Heart left ventricle (tissue), 16 donors: ENCODE data around the gene RAB43. TPM values are rescaled to one million over a fixed set of nuclear protein-coding genes. Genes with fewer than 3 reads are reported as not detected.

Source experiments
- ATAC-seq, 4 donors: fragments of 200-7000 bp; cut with Tn5 transposase; one replicate each; pipeline ENCODE4 v1.9.1; 2020 to 2022; ENCODE audit warnings: moderate library complexity in 4 of 4, mild to moderate bottlenecking in 3 of 4, moderate number of reproducible peaks in 1 of 4
- DNase-seq, 5 donors: peaks; one replicate each; pipeline ENCODE4 v3.0.0-alpha.2; 2020
- H3K27ac ChIP-seq, 12 donors: fragments of 200-600 bp; sonication (generic) in 4 of 12; one replicate each; pipeline versions ENCODE4 v1.5.0 to v1.8.0; 2016 to 2022; ENCODE audit warnings: mild to moderate bottlenecking in 2 of 12
- H3K27me3 ChIP-seq, 9 donors: fragments of 200-600 bp; sonication (generic) in 2 of 9; one replicate each; pipeline versions ENCODE4 v1.5.1 to v1.8.0; 2016 to 2022; ENCODE audit warnings: mild to moderate bottlenecking in 3 of 9
- H3K36me3 ChIP-seq, 9 donors: fragments of 200-600 bp; sonication (generic) in 2 of 9; one replicate each; pipeline versions ENCODE4 v1.5.0 to v1.8.0; 2018 to 2022; ENCODE audit warnings: mild to moderate bottlenecking in 2 of 9
- H3K4me1 ChIP-seq, 12 donors: fragments of 200-600 bp; sonication (generic) in 4 of 12; one replicate each; pipeline versions ENCODE4 v1.5.0 to v1.8.0; 2016 to 2022; ENCODE audit warnings: mild to moderate bottlenecking in 3 of 12
- H3K4me3 ChIP-seq, 12 donors: fragments of 200-600 bp; sonication (generic) in 4 of 12; one replicate each; pipeline versions ENCODE4 v1.5.0 to v1.8.0; 2017 to 2022; ENCODE audit warnings: mild to moderate bottlenecking in 9 of 12, moderate library complexity in 4 of 12
- H3K9me3 ChIP-seq, 12 donors: fragments of 200-600 bp; sonication (generic) in 4 of 12; one replicate each; pipeline versions ENCODE4 v1.5.0 to v1.8.0; 2016 to 2022; ENCODE audit warnings: mild to moderate bottlenecking in 1 of 12
- POLR2A ChIP-seq, 2 donors: fragments of 450-650 bp; IDR thresholded peaks; one replicate each; pipeline ENCODE4 v1.6.1; 2017; ENCODE audit warnings: antibody characterized with exemption in 2 of 2, mild to moderate bottlenecking in 2 of 2, moderate library complexity in 2 of 2
- WGBS, 4 donors: extraction: QIAGEN DNeasy Blood & Tissue Kit in 2 of 4; methylation state at CpG; one replicate each; pipeline versions ENCODE4 v1.1.5 to v1.1.7; 2013 to 2018; 5-methylcytosine and 5-hydroxymethylcytosine counted together
- intact Hi-C, 10 donors: fragments of 100-400 bp; cut with DNase I; formaldehyde crosslinking; loops; one replicate each; pipeline versions ENCODE4 v1.11.1 to v1.14.2; 2022
- polyA plus RNA-seq, 2 donors: library from polyadenylated mRNA; stranded (reverse); fragments of 200-250 nt; gene quantifications; one replicate each; pipeline ENCODE4 v1.2.3, GENCODE V29; 2013
- total RNA-seq, 9 donors: library from RNA; depleted of rRNA in 2 of 9; stranded (reverse); fragments of >200 nt in 2 of 9; fragmentation: NEBNext Ultra II Directional in 3 of 9; extraction: Animal tissue kit (Norgen Biotek cat#: 25700) in 3 of 9; gene quantifications; one replicate each; pipeline versions ENCODE4 v1.1.0 to v1.2.4, GENCODE V29; 2016 to 2023
- TF ChIP-seq, protein P1 (sequence below), 12 donors: fragments of 200-600 bp; sonication (generic) in 4 of 12; IDR thresholded peaks; one replicate each; pipeline versions ENCODE4 v1.5.0 to v1.8.0; 2018 to 2022; ENCODE audit warnings: antibody characterized with exemption in 12 of 12, mild to moderate bottlenecking in 5 of 12
- donor health status: ischemic (EF 13 %, LVEDD 7.1; RV severe dilation, severe dysfunction).
- donor health status: healthy with polysubstance abuse.
- donor health status: DM: no; HTN: yes; CAD: no.
- donor health status: DM: no; HTN: no; CAD: no.
- donor health status: ischemic (EF 25% LVEDD 6.9; RV normal size, moderate dysfunction).
- donor health status: ischemic (EF 25% LVEDD 5.7; RV mildly dilated, moderate dysfunction).
- donor health status: healthy.
- donor health status: DM: yes; HTN: yes; CAD: no.
- donor health status: ischemic (EF 35%, LVEDD 5.7; RV mildly dilated, moderate dysfunction).
- donor health status: nonischemic (EF 11% LVEDD 7.7; RV severe dilation, severe dysfunction).
- donor health status: DM: yes; HTN: yes; CAD: no.
- donor health status: PGD.
- donor health status: ischemic (EF 29% LVEDD 5.4; RV normal size, mild dysfunction).
- donor health status: nonischemic (EF 23%, LVEDD 6.1; RV moderate dilation, normal function).

RAB43 gene
- total and polyA plus RNA-seq, 11 donors: 1.3 to 10.3 (median 3.3) TPM

DNA sequence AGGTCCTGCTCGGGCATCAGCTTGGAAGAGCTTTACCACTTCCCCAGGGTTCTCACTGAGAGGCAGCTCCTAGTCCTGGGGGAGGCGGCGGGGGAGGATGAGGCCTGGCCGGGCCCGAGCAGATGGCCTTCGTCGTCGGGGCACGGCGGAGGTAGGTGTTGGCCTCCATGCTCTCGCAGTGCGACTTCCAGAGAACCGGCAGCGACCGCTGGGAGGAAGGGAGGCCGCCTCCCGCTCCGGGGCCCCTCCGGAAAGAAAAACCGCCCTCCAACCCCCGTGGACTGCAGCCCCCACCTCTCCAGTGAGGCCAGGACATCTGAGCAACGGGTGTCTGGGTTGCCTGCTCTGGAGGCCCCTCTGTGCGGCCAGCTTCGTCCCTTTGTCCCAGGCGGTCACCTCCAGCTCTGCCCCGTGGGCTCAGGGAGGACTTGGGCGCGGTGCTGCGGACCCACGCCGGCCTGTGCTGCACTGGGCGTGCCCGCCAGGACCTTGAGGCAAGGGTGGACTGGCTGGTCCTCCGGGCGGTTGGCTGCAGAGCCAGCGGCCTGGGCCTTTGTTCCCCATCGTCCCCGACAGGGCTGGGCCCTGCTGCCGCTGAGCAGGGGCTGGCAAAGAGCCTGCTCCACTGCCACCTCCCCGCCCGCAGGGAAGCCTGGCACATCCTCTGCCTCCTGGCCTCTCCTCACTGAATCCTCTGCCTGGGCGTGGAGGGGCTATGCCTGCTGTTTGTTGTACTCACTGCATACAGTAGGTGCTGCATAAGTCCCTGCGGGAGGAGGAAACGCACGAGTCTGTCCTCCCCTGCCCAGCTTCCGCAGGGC is 74.7 kb downstream of the RAB43 start:
- ATAC-seq: no peak

DNA sequence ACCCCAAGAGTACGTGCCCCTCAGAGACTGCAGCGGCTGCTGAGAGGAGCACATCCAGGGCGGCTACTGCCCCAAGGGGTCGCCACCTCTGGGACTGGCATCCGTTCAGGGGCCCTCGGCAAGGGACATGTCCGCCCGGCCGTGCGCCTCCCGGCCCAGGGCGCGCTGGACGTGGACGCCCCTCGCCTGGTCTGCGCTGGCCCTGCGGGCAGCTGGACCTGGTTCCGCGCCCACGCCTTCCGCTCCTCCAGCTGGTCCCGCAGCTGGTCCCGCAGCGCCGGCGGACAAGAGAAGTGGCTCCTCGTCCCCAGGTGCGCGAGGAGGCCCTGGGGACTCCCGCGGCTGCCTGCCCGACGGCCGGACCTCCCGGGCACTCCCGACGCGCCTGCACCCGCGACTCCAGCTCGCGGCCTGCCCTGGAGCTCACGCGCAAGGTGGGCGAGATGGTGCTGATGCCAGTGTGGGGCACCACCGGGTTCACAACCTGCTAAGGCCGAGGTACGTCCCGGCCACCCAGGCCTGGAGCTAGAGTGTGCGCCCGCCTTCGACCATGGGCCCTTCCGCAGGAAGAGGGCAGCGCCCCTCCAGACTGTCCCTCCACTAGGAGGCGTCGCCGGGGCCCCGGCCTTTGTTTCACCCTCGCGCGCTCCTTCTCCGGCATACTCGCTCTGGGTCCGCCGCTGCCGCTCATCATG is 75.4 kb downstream of the RAB43 start:
- intact Hi-C loops: no loop called here
- Histone ChIP-seq H3K27ac (no peak overlapping the region), H3K27me3 (peaks cover 0 to 15% (median 7%) of the 10 kb centered on the region in 9 donors), H3K4me1 (peaks cover 0 to 13% (median 6%) of the 10 kb centered on the region in 12 donors), H3K36me3 (no peaks in the 10 kb centered on the region), H3K4me3 (peak overlapping the region; percentile 13 to 53 (median 42)), H3K9me3 (peaks cover 0 to 41% (median 4%) of the 10 kb centered on the region in 12 donors)
- TF ChIP-seq POLR2A (IDR thresholded peaks at IDR 0.05): no peak
- TF ChIP-seq, protein P1, sequence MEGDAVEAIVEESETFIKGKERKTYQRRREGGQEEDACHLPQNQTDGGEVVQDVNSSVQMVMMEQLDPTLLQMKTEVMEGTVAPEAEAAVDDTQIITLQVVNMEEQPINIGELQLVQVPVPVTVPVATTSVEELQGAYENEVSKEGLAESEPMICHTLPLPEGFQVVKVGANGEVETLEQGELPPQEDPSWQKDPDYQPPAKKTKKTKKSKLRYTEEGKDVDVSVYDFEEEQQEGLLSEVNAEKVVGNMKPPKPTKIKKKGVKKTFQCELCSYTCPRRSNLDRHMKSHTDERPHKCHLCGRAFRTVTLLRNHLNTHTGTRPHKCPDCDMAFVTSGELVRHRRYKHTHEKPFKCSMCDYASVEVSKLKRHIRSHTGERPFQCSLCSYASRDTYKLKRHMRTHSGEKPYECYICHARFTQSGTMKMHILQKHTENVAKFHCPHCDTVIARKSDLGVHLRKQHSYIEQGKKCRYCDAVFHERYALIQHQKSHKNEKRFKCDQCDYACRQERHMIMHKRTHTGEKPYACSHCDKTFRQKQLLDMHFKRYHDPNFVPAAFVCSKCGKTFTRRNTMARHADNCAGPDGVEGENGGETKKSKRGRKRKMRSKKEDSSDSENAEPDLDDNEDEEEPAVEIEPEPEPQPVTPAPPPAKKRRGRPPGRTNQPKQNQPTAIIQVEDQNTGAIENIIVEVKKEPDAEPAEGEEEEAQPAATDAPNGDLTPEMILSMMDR (IDR thresholded peaks at IDR 0.05): no peak
- WGBS, 4 donors: 21 to 57% (median 22%) methylated on average over 19 to 67 of the region's 67 CpGs
- ATAC-seq: peak in 2 of 4 donors; percentile 43 to 59
- DNase-seq: no peak

More for the DNA sequence above, 74.7 kb downstream of the RAB43 start:
- no peak for DNase-seq
- no peaks in the 10 kb centered on the region for H3K36me3 ChIP-seq
- H3K27me3 ChIP-seq: peaks cover 0 to 15% (median 7%) of the 10 kb centered on the region in 9 donors
- peaks cover 0 to 18% (median 10%) of the 10 kb centered on the region in 12 donors for H3K4me1 ChIP-seq
- H3K27ac ChIP-seq: no peak overlapping the region
- intact Hi-C loops: no loop called here
- 85 to 94% (median 86%) methylated on average over 16 to 46 of the region's 46 CpGs for WGBS, 4 donors
- H3K9me3 ChIP-seq: peaks cover 0 to 36% (median 4%) of the 10 kb centered on the region in 12 donors
- TF ChIP-seq POLR2A (IDR thresholded peaks at IDR 0.05): no peak
- TF ChIP-seq, protein P1 (IDR thresholded peaks at IDR 0.05): no peak
- no peak overlapping the region for H3K4me3 ChIP-seq

DNA sequence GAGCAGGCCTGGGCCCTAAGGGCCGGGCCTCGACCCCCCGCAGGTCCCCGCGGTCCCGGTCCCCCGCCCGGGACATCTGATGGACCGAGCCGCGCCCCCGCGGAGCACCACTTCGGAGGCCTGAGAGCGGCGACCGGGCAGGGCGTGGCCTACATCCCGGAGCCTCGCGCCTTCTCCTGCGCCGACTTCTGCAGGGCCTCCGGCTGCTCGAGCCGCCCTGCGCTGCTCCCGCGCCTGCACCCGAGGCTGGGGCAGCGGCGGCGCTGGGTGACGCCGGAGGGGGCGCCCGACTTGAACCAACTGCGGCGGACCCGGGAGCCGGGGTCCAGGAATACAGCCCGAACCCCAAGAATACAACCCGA is 75.9 kb downstream of the RAB43 start:
- TF ChIP-seq, protein P1 (IDR thresholded peaks at IDR 0.05): peak in 3 of 12 donors; percentile 9 to 26 (median 15)
- no peak for TF ChIP-seq POLR2A (IDR thresholded peaks at IDR 0.05)
- DNase-seq (peak in 1 of 5 donors; percentile 76), ATAC-seq (peak in 3 of 4 donors; percentile 51 to 83 (median 68))
- Histone ChIP-seq H3K9me3 (peaks cover 0 to 41% (median 4%) of the 10 kb centered on the region in 12 donors), H3K4me3 (peak overlapping the region; percentile 13 to 53 (median 42)), H3K36me3 (no peaks in the 10 kb centered on the region), H3K27me3 (peaks cover 0 to 15% (median 7%) of the 10 kb centered on the region in 9 donors), H3K27ac (no peak overlapping the region), H3K4me1 (peaks cover 0 to 13% (median 6%) of the 10 kb centered on the region in 12 donors)
- WGBS, 4 donors: 0 to 10% (median 3%) methylated on average over 14 to 43 of the region's 43 CpGs
- intact Hi-C loops: no loop called here
